K562 (cell line): ENCODE data around the gene SATB2.

Source experiments
- CTCF ChIP-seq, 3 experiments: IDR thresholded peaks in 2 of 3; conservative IDR thresholded peaks in 1 of 3; 2 replicates each; pipeline ENCODE4 v1.5.1; 2011 to 2012; ENCODE audit warnings: low read length in 3 of 3, mild to moderate bottlenecking in 3 of 3, control low read depth in 2 of 3, improper control_type of control experiment in 1 of 3, inconsistent platforms in 1 of 3, low read depth in 1 of 3, mixed read lengths in 1 of 3, moderate library complexity in 1 of 3; ENCODE audit not compliant: insufficient read depth in 2 of 3
- HDAC2 ChIP-seq: fragments of 450-650 bp; IDR thresholded peaks from 2 replicates; pipeline ENCODE4 v1.6.1; 2016; ENCODE audit warnings: mild to moderate bottlenecking
- MAX ChIP-seq: sonication (generic); formaldehyde crosslinking; IDR thresholded peaks from 2 replicates; pipeline ENCODE4 v1.9.0; 2022; ENCODE audit warnings: mild to moderate bottlenecking, missing genetic modification reagents
- POLR2A ChIP-seq: fragments of 450-650 bp; conservative IDR thresholded peaks from 2 replicates; pipeline ENCODE4 v1.6.1; 2016
- POLR2AphosphoS5 ChIP-seq: IDR thresholded peaks from 2 replicates; pipeline ENCODE4 v1.6.1; 2011; ENCODE audit warnings: mild to moderate bottlenecking, low read depth, low read length, moderate library complexity; ENCODE audit not compliant: control insufficient read depth, insufficient read depth
- POLR3G ChIP-seq: IDR thresholded peaks from 2 replicates; pipeline ENCODE4 v1.6.1; 2011; ENCODE audit not compliant: insufficient read length, insufficient replicate concordance; ENCODE audit errors: extremely low read depth
- RAD51 ChIP-seq: fragments of 450-650 bp; IDR thresholded peaks from 2 replicates; pipeline ENCODE4 v1.7.1; 2016; ENCODE audit warnings: low read depth, mild to moderate bottlenecking, borderline replicate concordance
- RERE ChIP-seq: sonication (generic); formaldehyde crosslinking; IDR thresholded peaks from 2 replicates; pipeline ENCODE4 v1.8.0; 2023; ENCODE audit warnings: missing genetic modification reagents, mild to moderate bottlenecking, borderline replicate concordance
- REST ChIP-seq, 2 experiments: fragments of 450-650 bp; formaldehyde crosslinking in 1 of 2; IDR thresholded peaks; 2 replicates each; pipeline versions ENCODE4 v1.4.0 to v1.6.1; 2014 to 2020; ENCODE audit warnings: mild to moderate bottlenecking in 2 of 2, borderline replicate concordance in 1 of 2, low read depth in 1 of 2
- RFX1 ChIP-seq: fragments of 450-650 bp; IDR thresholded peaks from 2 replicates; pipeline ENCODE4 v1.6.1; 2016; ENCODE audit warnings: mild to moderate bottlenecking, moderate library complexity
- SIN3A ChIP-seq, 2 experiments: fragments of 150-350 bp in 1 of 2; IDR thresholded peaks; 2 replicates each; pipeline ENCODE4 v1.6.1; 2011 to 2016; ENCODE audit warnings: borderline replicate concordance in 2 of 2, low read depth in 2 of 2, low read length in 2 of 2, mild to moderate bottlenecking in 2 of 2, moderate library complexity in 2 of 2; ENCODE audit not compliant: control insufficient read depth in 1 of 2
- XRCC4 ChIP-seq: IDR thresholded peaks from one replicate; pipeline ENCODE4 v1.6.1; 2011; ENCODE audit not compliant: insufficient read depth, insufficient read length; ENCODE audit errors: extremely low read depth
- ZC3H11A ChIP-seq: IDR thresholded peaks from 2 replicates; pipeline ENCODE4 v1.6.1; 2012; ENCODE audit warnings: low read depth, low read length, improper control_type of control experiment
- ZNF282 ChIP-seq: sonication (generic); formaldehyde crosslinking; IDR thresholded peaks from 2 replicates; pipeline ENCODE4 v1.8.1; 2023; ENCODE audit warnings: missing genetic modification reagents

- TF ChIP-seq HDAC2 (no peak), SIN3A (IDR thresholded peaks at IDR 0.05; ENCODE audit: borderline replicate concordance in 2 of 2, control insufficient read depth in 1 of 2, low read depth in 2 of 2, low read length in 2 of 2) (no peak), POLR2A (no peak), XRCC4 (no peak), REST (IDR thresholded peaks at IDR 0.05; ENCODE audit: borderline replicate concordance) (no peak), REST (CRISPR knock-in tag; IDR thresholded peaks at IDR 0.05; ENCODE audit: low read depth) (no peak), RFX1 (no peak), RERE (no peak), MAX (no peak), CTCF (IDR thresholded peaks at IDR 0.05 in 2 of 3, conservative IDR thresholded peaks at IDR 0.05 in 1 of 3; ENCODE audit: insufficient read depth in 2 of 3, low read depth in 1 of 3, low read length in 3 of 3) (no peak), POLR3G (no peak), POLR2AphosphoS5 (no peak), RAD51 (no peak), ZC3H11A (no peak), ZNF282 (no peak)
Measured at GRCh38 chr2:199370150-199370780, 87.5 kb downstream of the SATB2 start.
